ENCODE data around the gene TREM2.
A peak's percentile ranks its signal among the peaks of the same experiment; 100 is the strongest.
"Not testable (repeated sequence)": the region's sequence is repeated elsewhere in the genome, so short reads cannot be mapped to it uniquely, and the experiment has no call there.

TREM2 gene

GRCh38 chr6:41162687-41163418 is at the start of gene TREM2:
Gene TREM2, minus strand, starts transcription at chr6:41163116. Its CDS starts 34 bp downstream, at chr6:41163082.
- no peak for DNase-seq

- no peak for DNase-seq
Observed at GRCh38 chr6:41209547-41210320, 46.8 kb upstream of the TREM2 start.

GRCh38 chr6:41208439-41209106 is 45.7 kb upstream of the TREM2 start:
- no peak for DNase-seq

- DNase-seq: no peak
Observed at GRCh38 chr6:41204156-41204555, 41.2 kb upstream of the TREM2 start.

- no peak for DNase-seq
Observed at GRCh38 chr6:41201764-41202173, 38.9 kb upstream of the TREM2 start.

GRCh38 chr6:41200901-41201763 is 38.2 kb upstream of the TREM2 start, which contains the start of gene TREML2:
Gene TREML2, minus strand, starts transcription at chr6:41201149. Its CDS starts 141 bp downstream, at chr6:41201008.
- DNase-seq: no peak

- peak; percentile 72 for DNase-seq
Observed at GRCh38 chr6:41200296-41200900, 37.5 kb upstream of the TREM2 start.

GRCh38 chr6:41199552-41200246 is 36.8 kb upstream of the TREM2 start:
- no peak for DNase-seq

GRCh38 chr6:41197234-41197633 is 34.3 kb upstream of the TREM2 start:
- no peak for DNase-seq

GRCh38 chr6:41194386-41194785 is 31.5 kb upstream of the TREM2 start:
- DNase-seq: no peak

GRCh38 chr6:41193884-41194283 is 31.0 kb upstream of the TREM2 start:
- DNase-seq: no peak

GRCh38 chr6:41193171-41193734 is 30.3 kb upstream of the TREM2 start:
- no peak for DNase-seq

- no peak for DNase-seq
Observed at GRCh38 chr6:41191569-41191968, 28.7 kb upstream of the TREM2 start.

GRCh38 chr6:41190791-41191190 is 27.9 kb upstream of the TREM2 start:
- no peak for DNase-seq

- DNase-seq: no peak
Observed at GRCh38 chr6:41189967-41190366, 27.1 kb upstream of the TREM2 start.

GRCh38 chr6:41189046-41189445 is 26.1 kb upstream of the TREM2 start:
- DNase-seq: not testable (repeated sequence)

GRCh38 chr6:41187924-41188886 is 25.3 kb upstream of the TREM2 start:
- no peak for DNase-seq

GRCh38 chr6:41186031-41186562 is 23.2 kb upstream of the TREM2 start:
- no peak for DNase-seq

GRCh38 chr6:41184761-41185160 is 21.8 kb upstream of the TREM2 start:
- DNase-seq: no peak

Data from SIG-M5 (cell line).